CD4-positive, alpha-beta T cell treated with Interleukin-4 for 4 hours (primary cell): ENCODE measurements around the gene SPATA4.

Experiments used
- DNase-seq: peaks from one replicate; pipeline ENCODE4 v3.0.0-alpha.2; 2020

Gene SPATA4

DNA sequence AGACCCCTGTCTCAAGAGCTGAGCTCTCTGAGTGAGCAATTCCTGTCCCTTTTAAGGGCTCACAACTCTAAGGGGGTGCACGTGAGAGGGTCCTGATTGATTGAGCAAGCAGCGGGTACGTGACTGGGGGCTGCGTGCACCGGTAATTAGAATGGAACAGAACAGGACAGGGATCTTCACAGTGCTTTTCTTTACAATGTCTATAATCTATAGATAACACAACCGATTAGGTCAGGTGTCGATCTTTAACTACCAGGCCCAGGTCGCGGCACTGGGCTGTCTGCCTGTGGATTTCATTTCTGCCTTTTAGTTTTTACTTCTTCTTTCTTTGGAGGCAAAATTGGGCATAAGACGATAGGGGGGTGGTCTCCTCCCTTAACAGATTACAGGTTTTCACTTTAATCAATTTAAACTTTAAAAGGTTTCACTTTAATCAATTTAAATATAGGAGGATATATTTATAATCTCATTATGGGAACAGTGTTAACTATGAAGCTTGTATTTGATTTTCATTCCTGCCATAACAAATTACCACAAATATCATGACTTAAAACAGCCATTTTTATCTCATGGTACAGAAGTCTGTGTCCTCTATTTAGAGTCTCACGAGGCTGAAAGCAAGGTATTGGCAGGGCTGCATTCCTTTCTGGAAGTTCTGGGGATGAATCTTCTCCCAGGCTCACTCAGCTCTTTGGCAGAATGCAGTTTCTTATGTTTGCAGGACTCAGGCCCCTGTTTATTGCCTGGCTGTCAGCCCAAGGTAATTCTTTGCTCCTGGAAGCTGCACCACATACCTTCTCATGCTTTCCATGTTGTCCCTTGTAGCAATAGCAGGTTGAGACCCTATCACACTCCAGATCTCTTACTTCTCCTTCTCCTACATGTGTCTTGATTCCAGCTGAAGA is 5.2 kb downstream of the SPATA4 start:
- no peak for DNase-seq

DNA sequence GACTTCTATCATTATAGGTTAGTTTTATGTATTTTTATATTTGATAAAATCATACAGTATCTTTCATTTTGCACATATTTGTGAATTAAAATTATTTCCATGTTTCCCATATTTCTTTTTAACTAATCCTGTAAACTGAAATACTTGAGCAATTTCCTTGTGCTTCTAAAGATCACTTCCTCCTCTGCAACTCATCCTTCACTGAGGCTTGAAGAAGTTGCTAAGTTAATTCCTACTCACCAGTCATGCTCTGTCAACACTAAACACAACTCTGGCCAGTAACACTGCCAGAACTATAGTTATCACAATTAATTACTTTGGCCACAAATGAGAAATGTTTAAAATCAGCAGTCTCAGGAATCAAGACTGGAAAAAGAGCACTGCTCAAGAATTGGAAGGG is 6.7 kb downstream of the SPATA4 start:
- no peak for DNase-seq

DNA sequence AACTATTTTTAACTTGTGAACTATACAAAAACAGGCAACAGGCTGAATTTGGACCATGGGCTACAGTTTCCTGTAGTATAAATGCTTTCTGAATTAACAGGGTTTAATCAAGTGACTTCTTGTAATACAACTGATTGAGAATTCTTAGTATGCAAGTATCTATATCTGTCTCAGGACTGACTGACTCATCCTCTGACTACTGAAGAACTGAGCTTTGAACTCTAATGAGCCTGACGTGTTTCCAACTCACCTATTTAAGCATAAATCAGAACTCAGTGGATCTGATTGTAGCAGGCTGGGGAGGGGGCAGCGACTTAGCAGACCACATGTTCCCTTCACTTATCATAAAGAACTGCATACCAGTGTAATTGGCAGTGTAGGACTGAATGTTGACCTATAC is 7.8 kb downstream of the SPATA4 start:
- no peak for DNase-seq

- DNase-seq = no peak
Observed at GRCh38 chr4:176186671-176187395, 8.6 kb downstream of the SPATA4 start.

DNA sequence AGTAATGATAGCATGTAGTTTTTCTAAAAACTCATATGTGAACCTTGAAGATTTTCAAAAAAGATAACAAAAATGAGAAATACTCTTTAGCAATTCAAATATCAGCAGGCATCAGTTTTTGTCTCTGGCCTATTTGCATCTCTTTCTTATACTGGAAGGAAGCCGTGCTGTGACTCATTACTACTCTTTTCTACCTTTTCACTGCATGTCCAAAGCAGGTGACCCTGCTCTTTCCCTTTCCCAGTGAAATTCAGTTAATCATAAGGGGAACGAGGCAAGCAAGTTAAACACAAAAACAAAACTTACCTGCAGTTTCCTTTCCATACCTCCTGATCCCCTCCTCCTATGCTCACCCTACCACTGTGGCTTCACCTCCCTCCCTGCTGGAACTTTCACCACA is 9.3 kb downstream of the SPATA4 start:
- DNase-seq = no peak

- DNase-seq = no peak
Observed at GRCh38 chr4:176185051-176185450, 10.3 kb downstream of the SPATA4 start.

GRCh38 chr4:176163041-176163440 is 32.3 kb downstream of the SPATA4 start:
- no peak for DNase-seq

GRCh38 chr4:176156656-176157055 is 38.7 kb downstream of the SPATA4 start:
- no peak for DNase-seq

GRCh38 chr4:176153124-176153523 is 42.3 kb downstream of the SPATA4 start:
- no peak for DNase-seq

GRCh38 chr4:176150704-176151103 is 44.7 kb downstream of the SPATA4 start:
- DNase-seq = no peak

DNA sequence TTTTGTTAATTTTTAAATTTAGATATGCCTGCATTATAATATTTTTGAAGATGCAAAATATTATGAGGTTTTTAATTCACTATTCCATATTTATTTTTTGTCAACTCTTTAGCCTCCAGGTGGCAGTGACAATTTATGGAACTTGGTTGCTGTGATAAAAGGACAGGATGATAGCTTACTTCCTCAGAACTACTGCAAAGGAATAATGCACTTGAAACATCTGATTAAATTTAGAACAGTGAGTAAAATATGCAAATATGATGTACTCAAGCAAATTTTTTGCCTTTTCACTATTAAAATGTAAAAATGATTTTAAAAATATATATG is 45.1 kb downstream of the SPATA4 start:
- no peak for DNase-seq

DNA sequence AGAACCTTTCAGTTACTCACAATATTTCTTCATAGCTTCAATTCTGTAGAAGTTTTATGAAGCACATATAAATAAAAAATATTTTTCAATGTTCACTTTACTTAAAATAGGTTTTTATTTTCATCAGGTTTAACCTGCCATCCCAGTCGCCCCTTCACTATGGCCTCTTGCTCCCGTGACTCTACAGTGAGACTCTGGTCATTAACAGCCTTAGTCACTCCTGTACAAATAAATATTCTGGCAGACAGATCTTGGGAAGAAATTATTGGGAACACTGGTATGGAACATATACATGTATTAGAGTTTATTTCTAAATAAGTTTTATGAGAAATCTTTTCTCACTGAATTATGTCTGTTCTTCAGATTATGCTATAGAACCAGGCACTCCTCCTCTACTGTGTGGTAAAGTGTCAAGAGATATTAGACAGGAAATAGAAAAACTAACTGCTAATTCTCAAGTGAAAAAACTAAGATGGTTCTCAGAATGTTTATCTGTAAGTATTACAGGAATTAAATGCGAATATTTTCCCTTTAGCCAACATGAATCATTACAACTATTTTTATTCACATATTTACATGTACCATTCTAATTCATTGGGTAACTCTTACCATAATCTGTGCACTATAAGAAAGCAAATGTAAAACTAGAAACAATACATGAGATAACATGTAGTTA is 45.6 kb downstream of the SPATA4 start:
- DNase-seq = no peak

DNA sequence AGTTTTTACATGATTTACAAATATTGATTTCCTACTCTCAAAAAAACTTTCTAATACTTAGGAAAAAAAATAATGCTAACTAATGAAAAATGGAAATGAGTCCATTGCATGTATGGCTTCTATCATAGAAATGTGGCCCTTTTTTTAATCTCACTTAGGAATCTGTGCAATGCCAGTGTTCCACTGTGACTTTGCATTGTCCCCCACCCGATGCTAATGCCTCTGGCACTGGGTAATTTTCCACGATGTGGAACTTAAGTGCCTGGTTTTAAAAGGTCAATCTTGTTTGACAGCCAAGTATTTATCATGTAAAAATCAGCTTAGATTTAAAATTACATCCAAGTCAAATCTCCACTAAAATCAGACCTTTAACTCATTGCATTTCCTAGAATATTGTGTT is 53.1 kb downstream of the SPATA4 start:
- no peak for DNase-seq

DNA sequence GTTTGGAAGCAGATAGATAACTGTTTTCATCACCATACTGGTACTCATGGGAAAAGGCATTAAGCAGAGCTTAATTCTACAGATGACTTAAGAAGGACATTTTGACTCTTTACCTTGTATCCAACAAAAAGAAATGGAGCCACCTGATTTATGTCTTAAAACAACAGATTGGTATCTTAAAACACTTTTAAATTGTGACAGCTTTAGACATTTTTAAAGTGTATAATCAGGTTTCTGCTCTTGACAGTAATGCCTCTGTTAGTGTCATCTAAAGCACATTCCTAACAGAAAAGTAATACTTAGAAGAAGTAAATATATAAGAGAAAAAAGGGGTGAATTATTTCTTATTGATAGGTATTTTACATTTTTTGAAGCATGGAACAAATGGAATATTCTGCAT is 55.9 kb downstream of the SPATA4 start:
- no peak for DNase-seq

- DNase-seq = no peak
Observed at GRCh38 chr4:176137631-176138030, 57.8 kb downstream of the SPATA4 start.

GRCh38 chr4:176134670-176135069 is 60.7 kb downstream of the SPATA4 start:
- no peak for DNase-seq
